Measurements from ENCODE around the gene ZNF334. TPM values are rescaled to one million over a fixed set of nuclear protein-coding genes. Genes with fewer than 3 reads are reported as not detected.

The ZNF334 gene
- polyA plus RNA-seq, 1 donor (not counting 4 experiments of a cell fraction or from before 2014, with no cell fraction given) = 1.3 TPM

DNA sequence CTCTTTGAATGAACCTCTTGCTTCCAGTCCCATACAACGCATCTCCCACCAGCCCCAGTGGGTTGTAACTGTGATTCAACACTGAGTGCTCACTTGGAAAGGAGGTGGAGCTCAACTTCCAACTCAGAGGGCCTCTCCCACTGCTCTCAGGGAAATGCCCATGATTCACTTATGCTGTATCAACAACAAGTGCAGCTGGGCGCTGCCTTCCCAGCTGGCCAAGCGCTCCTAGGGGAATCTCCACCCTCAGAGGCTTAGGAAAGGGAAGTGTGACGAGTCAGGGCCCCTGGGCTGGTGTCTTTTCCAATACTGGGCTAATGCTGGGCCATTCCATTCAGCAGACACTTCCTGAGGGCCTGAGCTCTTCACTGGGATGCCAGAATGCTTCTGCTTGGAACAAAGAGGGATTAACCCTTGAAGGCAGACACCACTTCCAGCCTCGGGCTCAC is 45.2 kb upstream of the ZNF334 start:
- Histone ChIP-seq H3K36me3 (ENCODE audit: control insufficient read depth in 2 of 2, extremely low read depth in 1 of 2, insufficient read depth in 2 of 2, low read length in 2 of 2) (no peaks in the 10 kb centered on the region), H3K27ac (ENCODE audit: control insufficient read depth, insufficient read depth, low read length) (no peak overlapping the region), H3K4me3 (ENCODE audit: control insufficient read depth in 2 of 3, extremely low read depth in 1 of 3, insufficient read depth in 2 of 3, low read depth in 1 of 3, low read length in 3 of 3) (no peak overlapping the region), H3K27me3 (ENCODE audit: control insufficient read depth, extremely low read depth, insufficient read depth, low read length) (peaks cover 4% of the 10 kb centered on the region), H4K20me1 (ENCODE audit: control insufficient read depth, extremely low read depth, insufficient read depth, low read length) (no peaks in the 10 kb centered on the region), H3K4me2 (ENCODE audit: control insufficient read depth, extremely low read depth, insufficient read depth, low read depth, low read length) (no peak overlapping the region), H3K79me2 (ENCODE audit: control insufficient read depth, insufficient read depth, low read length) (no peaks in the 10 kb centered on the region), H3K9ac (ENCODE audit: control insufficient read depth, extremely low read depth, insufficient read depth, low read length) (no peak overlapping the region), H3K9me3 (ENCODE audit: control insufficient read depth, low read depth, low read length) (no peaks in the 10 kb centered on the region), H3K4me1 (ENCODE audit: control insufficient read depth, extremely low read depth, insufficient read depth, low read length) (no peaks in the 10 kb centered on the region), H2AFZ (ENCODE audit: control insufficient read depth, low read length) (no peak overlapping the region), H3K9me1 (ENCODE audit: control insufficient read depth, extremely low read depth, insufficient read depth, low read length) (no peaks in the 10 kb centered on the region)
- no peak for FAIRE-seq
- dilution Hi-C loops (cut with MboI; ENCODE audit: extremely low pct_ligation_motif_present, low sequenced_read_pairs) = no loop called here
- peak; percentile 2 for DNase-seq (ENCODE audit: low read depth, low spot score)
- TF ChIP-seq, protein P1, sequence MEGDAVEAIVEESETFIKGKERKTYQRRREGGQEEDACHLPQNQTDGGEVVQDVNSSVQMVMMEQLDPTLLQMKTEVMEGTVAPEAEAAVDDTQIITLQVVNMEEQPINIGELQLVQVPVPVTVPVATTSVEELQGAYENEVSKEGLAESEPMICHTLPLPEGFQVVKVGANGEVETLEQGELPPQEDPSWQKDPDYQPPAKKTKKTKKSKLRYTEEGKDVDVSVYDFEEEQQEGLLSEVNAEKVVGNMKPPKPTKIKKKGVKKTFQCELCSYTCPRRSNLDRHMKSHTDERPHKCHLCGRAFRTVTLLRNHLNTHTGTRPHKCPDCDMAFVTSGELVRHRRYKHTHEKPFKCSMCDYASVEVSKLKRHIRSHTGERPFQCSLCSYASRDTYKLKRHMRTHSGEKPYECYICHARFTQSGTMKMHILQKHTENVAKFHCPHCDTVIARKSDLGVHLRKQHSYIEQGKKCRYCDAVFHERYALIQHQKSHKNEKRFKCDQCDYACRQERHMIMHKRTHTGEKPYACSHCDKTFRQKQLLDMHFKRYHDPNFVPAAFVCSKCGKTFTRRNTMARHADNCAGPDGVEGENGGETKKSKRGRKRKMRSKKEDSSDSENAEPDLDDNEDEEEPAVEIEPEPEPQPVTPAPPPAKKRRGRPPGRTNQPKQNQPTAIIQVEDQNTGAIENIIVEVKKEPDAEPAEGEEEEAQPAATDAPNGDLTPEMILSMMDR (optimal IDR thresholded peaks at IDR 0.05 in 1 of 3, IDR thresholded peaks at IDR 0.05 in 1 of 3, conservative IDR thresholded peaks at IDR 0.05 in 1 of 3; ENCODE audit: extremely low read depth in 1 of 3, insufficient read depth in 2 of 3, low read length in 3 of 3) = no peak
- TF ChIP-seq EZH2 (IDR thresholded peaks at IDR 0.05; ENCODE audit: low read length) = no peak

DNA sequence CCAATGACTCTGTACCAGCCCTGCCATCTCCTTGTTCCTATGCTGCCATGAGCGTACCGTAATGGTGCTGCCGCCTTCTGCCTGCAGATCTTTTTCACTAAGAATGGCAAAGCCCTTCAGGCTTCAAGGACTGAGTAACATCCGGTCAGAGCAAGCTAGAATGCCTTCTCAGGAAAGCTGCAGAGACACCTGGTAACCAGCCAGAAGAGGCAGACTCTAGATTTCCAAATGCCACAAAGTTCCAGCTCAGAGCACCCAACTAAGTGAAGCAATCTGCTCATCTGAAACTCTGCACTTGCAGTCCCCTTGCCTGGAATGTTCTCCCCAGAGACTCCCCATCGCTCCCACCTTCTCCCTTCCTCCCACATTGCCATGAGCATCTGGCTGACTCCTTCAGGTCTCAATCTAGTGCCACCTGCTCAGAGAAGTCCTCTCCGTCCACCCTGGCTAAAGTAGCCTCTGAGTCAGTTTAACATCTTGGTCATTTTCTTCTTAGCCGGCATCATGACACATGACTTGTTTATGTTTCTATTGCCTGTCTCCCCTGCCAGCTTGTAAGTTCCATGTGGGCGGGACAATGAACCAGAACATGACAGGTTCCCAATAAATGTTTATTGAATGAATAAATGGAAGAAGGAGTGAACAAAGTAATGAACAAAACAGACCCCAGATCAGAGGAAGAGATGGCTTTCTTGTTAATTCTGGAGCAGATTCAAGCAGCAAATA is 44.0 kb upstream of the ZNF334 start:
- no peaks in the 10 kb centered on the region for H4K20me1 ChIP-seq (ENCODE audit: control insufficient read depth, extremely low read depth, insufficient read depth, low read length)
- FAIRE-seq (no peak), DNase-seq (ENCODE audit: low read depth, low spot score) (no peak)
- H3K27ac ChIP-seq (ENCODE audit: control insufficient read depth, insufficient read depth, low read length) = no peak overlapping the region
- H3K9me1 ChIP-seq (ENCODE audit: control insufficient read depth, extremely low read depth, insufficient read depth, low read length) = no peaks in the 10 kb centered on the region
- H3K27me3 ChIP-seq (ENCODE audit: control insufficient read depth, extremely low read depth, insufficient read depth, low read length) = peaks cover 4% of the 10 kb centered on the region
- H3K9ac ChIP-seq (ENCODE audit: control insufficient read depth, extremely low read depth, insufficient read depth, low read length) = no peak overlapping the region
- dilution Hi-C loops (cut with MboI; ENCODE audit: extremely low pct_ligation_motif_present, low sequenced_read_pairs) = no loop called here
- no peaks in the 10 kb centered on the region for H3K79me2 ChIP-seq (ENCODE audit: control insufficient read depth, insufficient read depth, low read length)
- H2AFZ ChIP-seq (ENCODE audit: control insufficient read depth, low read length) = no peak overlapping the region
- H3K4me2 ChIP-seq (ENCODE audit: control insufficient read depth, extremely low read depth, insufficient read depth, low read depth, low read length) = no peak overlapping the region
- no peaks in the 10 kb centered on the region for H3K4me1 ChIP-seq (ENCODE audit: control insufficient read depth, extremely low read depth, insufficient read depth, low read length)
- H3K4me3 ChIP-seq (ENCODE audit: control insufficient read depth in 2 of 3, extremely low read depth in 1 of 3, insufficient read depth in 2 of 3, low read depth in 1 of 3, low read length in 3 of 3) = no peak overlapping the region
- H3K9me3 ChIP-seq (ENCODE audit: control insufficient read depth, low read depth, low read length) = no peaks in the 10 kb centered on the region
- TF ChIP-seq EZH2 (IDR thresholded peaks at IDR 0.05; ENCODE audit: low read length) = no peak
- TF ChIP-seq, protein P1 (optimal IDR thresholded peaks at IDR 0.05 in 1 of 3, IDR thresholded peaks at IDR 0.05 in 1 of 3, conservative IDR thresholded peaks at IDR 0.05 in 1 of 3; ENCODE audit: extremely low read depth in 1 of 3, insufficient read depth in 2 of 3, low read length in 3 of 3) = no peak
- no peaks in the 10 kb centered on the region for H3K36me3 ChIP-seq (ENCODE audit: control insufficient read depth in 2 of 2, extremely low read depth in 1 of 2, insufficient read depth in 2 of 2, low read length in 2 of 2)
